Stimulated activated CD8-positive, alpha-beta memory T cell treated with anti-CD3 and anti-CD28 coated beads, Interleukin-7, amount 100 ng/mL, for 48 hours (primary cell): ENCODE results near the gene ZBTB47.

Experiments used
- DNase-seq, 2 donors: peaks; one replicate each; pipeline ENCODE4 v3.0.0-alpha.2; 2020; ENCODE audit warnings: low read depth in 1 of 2; ENCODE audit errors: extremely low read depth in 1 of 2

ZBTB47 gene

DNA sequence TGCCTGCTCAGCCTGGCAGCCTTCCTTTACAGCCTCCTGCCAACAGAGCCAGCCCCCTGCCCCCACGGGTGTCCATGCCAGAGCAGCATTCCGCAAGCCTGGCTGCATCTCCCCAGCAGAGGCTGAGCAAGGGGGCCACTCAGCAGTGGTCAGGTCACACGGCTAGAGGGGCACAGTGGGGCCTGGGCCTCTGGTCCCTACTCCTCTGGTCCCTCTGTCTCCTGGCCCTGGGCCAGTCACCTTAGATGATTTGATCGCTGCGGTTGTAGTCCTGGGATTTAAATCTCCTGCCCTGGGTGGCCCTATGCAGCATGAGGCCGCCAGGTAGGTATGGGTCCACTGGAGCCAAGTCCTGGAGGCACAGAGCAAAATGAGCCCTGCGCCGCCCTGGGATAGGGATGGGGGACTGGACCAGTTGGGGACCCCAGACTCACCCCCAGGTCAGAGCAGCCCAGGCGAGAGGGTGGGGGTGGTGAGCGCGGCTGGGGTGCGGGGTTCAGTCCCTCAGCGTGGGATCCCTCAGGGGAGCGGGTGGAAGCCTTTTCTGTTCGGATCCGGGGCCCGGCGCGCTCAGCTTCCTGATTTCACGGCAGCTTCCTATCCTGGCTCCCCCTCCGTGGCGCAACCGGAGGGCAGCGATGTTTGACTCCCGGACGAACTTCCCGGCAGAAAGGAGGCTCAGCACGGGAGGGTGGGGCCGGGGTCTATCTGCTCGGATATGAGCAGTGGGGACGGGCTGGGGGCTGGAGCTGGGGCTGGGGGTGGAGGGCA is at the start of gene ZBTB47:
Gene ZBTB47, plus strand, starts transcription at position 138 of the 771 bp plus-strand sequence. CDS start 4,659 bp downstream, outside the sequence.
- no peak for DNase-seq

- no peak for DNase-seq
Measured at GRCh38 chr3:42605546-42606173, 47.8 kb upstream of the ZBTB47 start.

DNA sequence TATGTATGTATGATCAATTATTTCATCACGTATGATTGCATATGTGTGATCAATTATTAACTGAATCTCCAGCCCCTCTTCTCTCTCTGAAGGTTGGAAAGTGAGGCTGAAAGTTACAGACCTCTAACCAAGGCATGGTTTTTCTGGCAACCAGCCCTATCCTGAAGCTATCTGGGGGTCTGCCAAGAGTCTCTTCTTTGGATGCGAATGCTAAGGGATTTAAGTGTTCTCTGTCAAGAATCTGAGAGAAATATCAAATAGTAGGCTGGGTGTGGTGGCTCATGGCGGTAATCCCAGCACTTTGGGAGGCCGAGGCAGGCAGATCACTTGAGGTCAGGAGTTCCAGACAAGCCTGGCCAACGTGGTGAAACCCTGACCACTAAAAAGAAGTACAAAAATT is 44.9 kb upstream of the ZBTB47 start:
- no peak for DNase-seq

GRCh38 chr3:42610976-42611375 is 42.5 kb upstream of the ZBTB47 start:
- DNase-seq, result no peak

DNA sequence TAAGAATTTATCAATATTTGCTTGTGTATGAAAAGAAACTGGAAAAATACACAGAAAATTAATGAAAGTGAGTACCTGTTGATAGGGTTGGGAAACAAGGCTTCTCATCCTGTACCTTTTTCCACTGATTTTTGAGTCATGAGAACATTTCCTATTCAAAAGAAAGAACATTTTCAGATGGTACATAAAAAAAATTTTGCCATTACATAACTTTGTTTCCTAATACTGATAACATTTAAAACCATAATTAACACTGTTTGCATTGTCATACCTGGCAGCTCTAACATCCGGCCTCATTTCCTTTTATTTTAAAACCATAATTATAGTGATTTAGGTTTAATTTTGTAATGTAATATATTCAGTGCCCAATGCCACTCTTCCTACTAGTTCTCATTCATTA is 41.3 kb upstream of the ZBTB47 start:
- DNase-seq, result no peak

- no peak for DNase-seq
Measured at GRCh38 chr3:42612928-42613327, 40.6 kb upstream of the ZBTB47 start.

- DNase-seq, result no peak
Measured at GRCh38 chr3:42613462-42613861, 40.0 kb upstream of the ZBTB47 start.

DNA sequence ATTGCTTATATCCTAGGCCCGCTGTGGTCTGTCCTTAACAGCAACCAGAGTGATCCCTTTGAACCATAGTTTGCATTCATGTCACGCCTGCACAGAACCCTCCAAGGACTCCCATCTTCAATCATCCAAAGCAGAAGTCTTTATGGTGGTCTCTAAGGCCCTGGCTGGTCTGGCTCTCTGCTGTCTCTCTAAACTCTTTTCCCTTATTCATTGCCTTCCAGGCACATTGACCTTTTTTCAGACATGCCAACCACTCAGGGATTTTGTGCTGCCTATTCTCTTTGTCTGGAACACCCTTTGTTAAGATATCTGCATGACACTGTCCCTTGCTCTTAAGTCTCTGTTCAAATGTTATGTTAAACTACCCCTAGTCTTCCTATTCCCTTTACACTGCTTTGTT is 21.9 kb upstream of the ZBTB47 start:
- DNase-seq, result no peak

DNA sequence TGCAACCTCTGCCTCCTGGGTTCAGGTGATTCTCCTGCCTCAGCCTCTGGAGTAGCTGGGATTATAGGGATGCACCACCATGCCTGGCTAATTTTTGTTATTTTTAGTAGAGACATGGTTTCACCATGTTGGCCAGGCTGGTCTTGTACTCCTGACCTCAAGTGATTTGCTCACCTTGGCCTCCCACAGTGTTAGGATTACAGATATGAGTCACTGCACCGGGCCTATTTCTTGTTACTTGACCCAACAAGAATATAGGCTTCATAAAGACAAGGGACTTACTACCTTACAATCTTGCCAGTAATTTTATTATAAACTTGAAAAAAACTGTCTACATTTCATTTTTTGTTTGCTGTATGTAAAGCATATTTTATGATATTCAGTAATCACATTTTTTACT is 21.4 kb upstream of the ZBTB47 start:
- no peak for DNase-seq

DNA sequence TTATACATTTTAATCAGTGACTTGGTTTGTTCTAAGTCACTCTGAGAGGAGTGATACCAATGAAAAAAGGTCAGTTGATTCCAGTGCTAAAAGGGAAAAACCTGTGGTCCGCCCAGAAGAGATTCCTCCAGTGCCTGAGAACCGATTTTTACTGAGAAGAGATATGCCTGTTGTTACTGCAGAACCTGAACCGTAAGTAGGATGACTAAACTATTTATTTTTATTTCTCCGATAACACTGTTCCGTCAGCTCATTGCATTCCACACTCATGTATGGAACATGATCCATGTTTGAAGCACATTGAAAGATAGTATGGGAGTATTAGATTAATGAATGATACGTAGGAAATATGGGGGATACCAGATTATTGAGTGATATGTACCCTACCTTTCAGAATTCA is 20.0 kb upstream of the ZBTB47 start:
- no peak for DNase-seq

GRCh38 chr3:42635111-42635510 is 18.4 kb upstream of the ZBTB47 start:
- DNase-seq, result no peak

- DNase-seq, result no peak
Measured at GRCh38 chr3:42637001-42637400, 16.5 kb upstream of the ZBTB47 start.

GRCh38 chr3:42638339-42638842 is 15.1 kb upstream of the ZBTB47 start:
- peak in 1 of 2 donors; percentile 47 for DNase-seq

- DNase-seq, result no peak
Measured at GRCh38 chr3:42639192-42639591, 14.3 kb upstream of the ZBTB47 start.

DNA sequence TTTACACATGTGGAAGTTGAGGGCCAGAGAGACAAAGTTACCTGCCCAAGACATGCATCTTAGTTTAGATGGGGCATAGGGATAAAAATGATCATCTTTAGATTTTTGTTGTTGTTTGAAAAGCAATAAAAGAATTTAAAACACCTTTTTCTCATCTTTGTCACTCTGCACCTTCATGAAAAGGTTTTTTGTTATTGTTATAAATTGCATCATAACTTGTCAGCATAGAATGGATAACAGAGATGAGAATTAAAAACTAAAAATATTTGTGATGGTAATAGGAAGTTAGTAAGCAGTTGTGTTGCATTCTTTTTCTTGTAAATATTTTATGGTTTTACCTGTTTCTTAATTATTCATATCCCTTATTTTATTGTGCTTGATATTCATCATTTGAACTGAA is 13.4 kb upstream of the ZBTB47 start:
- DNase-seq, result no peak

DNA sequence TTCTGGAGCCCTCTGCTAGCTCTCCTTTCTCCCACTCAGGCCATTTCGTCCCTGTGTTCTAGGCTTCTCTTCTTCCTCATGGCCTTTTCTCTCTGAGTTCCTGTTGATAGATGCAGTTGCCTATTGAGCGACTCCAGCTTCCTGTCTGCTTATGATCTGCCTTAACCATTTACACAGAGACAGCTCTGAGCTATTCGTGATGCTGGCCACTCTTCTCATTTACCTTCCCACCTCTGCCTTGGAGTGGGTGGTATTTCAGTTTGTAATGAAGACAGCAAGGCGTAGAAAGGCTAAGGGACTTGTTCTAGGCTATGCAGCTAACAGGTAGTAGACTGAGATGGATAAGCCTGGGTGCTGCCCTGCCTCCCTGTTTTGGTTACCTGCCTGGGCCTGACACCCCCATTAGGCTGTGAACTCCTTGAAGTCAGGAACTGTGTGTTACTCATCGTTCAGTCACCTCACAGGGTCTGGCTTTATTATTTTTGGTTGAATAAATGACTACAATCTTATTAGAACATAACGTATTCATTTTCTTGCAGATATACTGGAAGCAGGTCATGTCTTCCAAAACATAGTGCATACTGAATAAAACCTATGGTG is 12.6 kb upstream of the ZBTB47 start:
- DNase-seq, result no peak

GRCh38 chr3:42647821-42648459 is 5.6 kb upstream of the ZBTB47 start:
- no peak for DNase-seq

DNA sequence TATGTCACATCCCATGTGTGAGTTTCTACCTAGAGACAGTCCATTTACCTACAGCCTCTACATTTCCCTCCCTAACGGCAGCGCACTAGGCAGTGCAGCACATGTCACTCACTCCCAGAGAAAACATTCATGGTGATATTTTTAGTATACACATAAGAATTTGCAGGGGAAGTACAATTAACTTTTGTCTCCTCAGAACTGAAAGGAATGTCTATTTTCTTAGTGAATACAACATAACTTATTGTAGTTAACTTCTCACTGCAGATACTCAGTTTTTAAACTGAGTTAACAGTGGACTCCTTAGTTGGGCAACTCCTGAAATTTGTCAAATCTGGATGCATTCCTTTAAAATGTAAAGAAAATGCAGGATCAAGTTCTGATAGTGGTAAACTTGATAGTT is 4.5 kb upstream of the ZBTB47 start:
- no peak for DNase-seq

GRCh38 chr3:42649783-42650182 is 3.7 kb upstream of the ZBTB47 start:
- no peak for DNase-seq

GRCh38 chr3:42651248-42652091 is 2.0 kb upstream of the ZBTB47 start:
- no peak for DNase-seq

DNA sequence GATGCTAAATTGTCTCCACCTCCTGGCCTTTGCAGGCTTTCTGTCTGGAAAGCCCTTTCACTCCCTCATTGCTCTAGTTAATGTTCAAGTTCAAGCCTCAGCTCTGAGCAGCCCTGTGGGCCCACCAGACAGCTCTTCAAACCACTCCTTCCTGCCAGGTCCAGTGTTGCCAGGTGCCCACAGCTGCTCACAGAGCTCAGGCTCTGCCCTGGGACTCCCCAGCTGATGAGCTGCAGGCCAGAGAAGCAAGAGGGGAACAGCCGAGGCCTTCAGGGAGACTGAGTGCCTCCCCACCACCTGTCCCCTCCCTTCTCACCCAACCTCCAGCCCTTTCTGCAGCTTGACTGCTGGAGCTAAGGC is 1.3 kb upstream of the ZBTB47 start:
- no peak for DNase-seq
